ENCODE measurements around the gene HSPA1B. TPM values are rescaled to one million over a fixed set of nuclear protein-coding genes. Genes with fewer than 3 reads are reported as not detected.

The HSPA1B gene
- total and polyA plus RNA-seq, 2 donors (not counting 1 experiment from before 2014, with no cell fraction given), result 79.2 to 145 TPM

DNA sequence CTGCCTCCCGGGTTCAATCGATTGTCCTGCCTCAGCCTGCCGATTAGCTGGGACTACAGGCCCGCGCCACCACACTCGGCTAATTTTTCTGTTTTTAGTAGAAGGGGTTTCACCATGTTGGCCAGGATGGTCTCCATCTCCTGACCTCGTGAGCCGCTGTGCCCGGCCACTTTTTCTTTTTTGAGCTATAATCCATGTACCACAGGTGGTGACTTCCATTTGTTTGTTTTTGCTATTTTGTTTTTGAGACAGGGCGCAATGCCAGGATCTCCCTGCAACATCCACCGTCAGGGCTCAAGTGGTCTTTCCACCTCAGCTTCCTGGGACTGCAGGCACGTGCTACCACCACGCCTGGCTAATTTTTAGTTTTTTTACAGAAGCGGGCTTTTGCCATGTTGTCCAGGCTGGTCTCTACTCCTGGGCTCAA, 8.5 kb downstream of the HSPA1B start:
- Histone ChIP-seq H3K4me1 (ENCODE audit: control insufficient read depth in 2 of 2, insufficient read depth in 2 of 2, low read length in 2 of 2) (peaks cover 38 to 62% of the 10 kb centered on the region in 2 donors), H4K20me1 (ENCODE audit: control insufficient read depth, insufficient read depth, low read length, poor library complexity, severe bottlenecking) (peaks cover 13% of the 10 kb centered on the region), H3K9ac (ENCODE audit: low read length) (peak overlapping the region; percentile 90), H2AFZ (ENCODE audit: insufficient read depth, low read depth, low read length, poor library complexity, severe bottlenecking) (peak overlapping the region; percentile 90), H3K36me3 (replicated peaks in 1 of 2; ENCODE audit: control extremely low read depth in 1 of 2, control insufficient read depth in 1 of 2, extremely low read depth in 1 of 2, insufficient read depth in 2 of 2, low read length in 1 of 2) (peaks cover 4 to 42% of the 10 kb centered on the region in 2 experiments), H3K4me3 (ENCODE audit: control extremely low read depth in 1 of 5, extremely low read depth in 1 of 5, insufficient read depth in 1 of 5, low read depth in 2 of 5, low read length in 4 of 5) (peak overlapping the region; percentile 34 to 95 (median 90)), H3K79me2 (ENCODE audit: control insufficient read depth, insufficient read depth, low read length) (peaks cover 46% of the 10 kb centered on the region), H3K27ac (ENCODE audit: low read length in 2 of 2) (peak overlapping the region; percentile 51 to 98), H3K9me3 (ENCODE audit: control extremely low read depth in 1 of 3, control insufficient read depth in 2 of 3, insufficient read depth in 1 of 3, low read length in 2 of 3) (no peaks in the 10 kb centered on the region), H3K27me3 (replicated peaks in 1 of 4; ENCODE audit: control extremely low read depth in 1 of 4, control insufficient read depth in 3 of 4, insufficient read depth in 4 of 4, low read length in 3 of 4) (no peaks in the 10 kb centered on the region), H3K4me2 (replicated peaks; ENCODE audit: low read depth, low read length, poor library complexity, severe bottlenecking) (peak overlapping the region; percentile 73)
- H3K9me3 Mint-ChIP-seq (ENCODE audit: insufficient read depth), result no peaks in the 10 kb centered on the region
- intact Hi-C loops (cut with micrococcal nuclease), result loop anchor here (10.0 kb wide), 1 partner anchor 139 kb away; the partner anchor contains the start of gene DXO
- ATAC-seq (ENCODE audit: low read depth) (no peak), DNase-seq (peak; percentile 39)
- H3K4me3 Mint-ChIP-seq, result peak overlapping the region; percentile 87
- H3K27me3 Mint-ChIP-seq, result no peaks in the 10 kb centered on the region
- CTCF ChIA-PET, result interaction anchor here (0.7 to 2.4 kb wide), 6 partner anchors 27 to 285 kb away, joined by 3 to 6 read pairs (median 3); partner anchors contain the start of genes EHMT2 and NEU1
- peaks cover 45% of the 10 kb centered on the region for H3K4me1 Mint-ChIP-seq
- WGBS (ENCODE audit: insufficient coverage), result 32% methylated on average over 12 of the region's 14 CpGs
- H3K27ac Mint-ChIP-seq, result peak overlapping the region; percentile 95
- POLR2A ChIA-PET, result interaction anchor here (0.6 to 2.1 kb wide), 6 partner anchors 9 to 256 kb away, joined by 3 to 15 read pairs (median 6); partner anchors contain the start of gene NEU1
- TF ChIP-seq EZH2 (IDR thresholded peaks at IDR 0.05; ENCODE audit: borderline replicate concordance, insufficient read depth, low read depth, low read length, poor library complexity, severe bottlenecking) (no peak), CTCF (IDR thresholded peaks at IDR 0.05) (no peak)

All from B cell (primary cell).